H1 (cell line): ENCODE data around the gene HMSD. TPM values are rescaled to one million over a fixed set of nuclear protein-coding genes. Genes with fewer than 3 reads are reported as not detected.
A peak's percentile ranks its signal among the peaks of the same experiment; 100 is the strongest.

Source experiments
- BACH1 ChIP-seq: IDR thresholded peaks from 2 replicates; pipeline ENCODE4 v1.6.1; 2012; ENCODE audit warnings: low read length, improper control_type of control experiment
- BCL11A ChIP-seq, 2 experiments: IDR thresholded peaks; one replicate each; pipeline ENCODE4 v1.6.1; 2011; ENCODE audit warnings: low read depth in 2 of 2, low read length in 2 of 2, mild to moderate bottlenecking in 2 of 2
- CEBPB ChIP-seq: IDR thresholded peaks from 2 replicates; pipeline ENCODE4 v1.6.1; 2012; ENCODE audit warnings: low read depth, low read length
- CHD2 ChIP-seq: IDR thresholded peaks from 2 replicates; pipeline ENCODE4 v1.6.1; 2012; ENCODE audit warnings: low read length, improper control_type of control experiment
- CTCF ChIP-seq, 3 experiments: IDR thresholded peaks; 1 replicate in 2 of 3; 2 replicates in 1 of 3; pipeline versions ENCODE4 v1.5.1 to v1.6.1; 2011; ENCODE audit warnings: low read length in 3 of 3, mild to moderate bottlenecking in 3 of 3, inconsistent platforms in 2 of 3, low read depth in 1 of 3, moderate library complexity in 1 of 3; ENCODE audit not compliant: insufficient read depth in 1 of 3; ENCODE audit errors: control extremely low read depth in 1 of 3
- EZH2 ChIP-seq: fragments of 200-600 bp; sonication (generic); IDR thresholded peaks from 2 replicates; pipeline ENCODE4 v1.7.1; 2012; ENCODE audit warnings: low read depth, mild to moderate bottlenecking, moderate library complexity, low read length, inconsistent platforms; ENCODE audit not compliant: severe bottlenecking
- FOSL1 ChIP-seq: IDR thresholded peaks from 2 replicates; pipeline ENCODE4 v1.6.1; 2011; ENCODE audit warnings: mild to moderate bottlenecking, low read depth, low read length, moderate library complexity; ENCODE audit not compliant: insufficient read depth
- HDAC2 ChIP-seq, 2 experiments: fragments of 300-600 bp in 1 of 2; sonication (generic) in 1 of 2; IDR thresholded peaks; 2 replicates each; pipeline ENCODE4 v1.6.1; 2011 to 2012; ENCODE audit warnings: low read depth in 2 of 2, low read length in 2 of 2, mild to moderate bottlenecking in 2 of 2, moderate library complexity in 2 of 2, borderline replicate concordance in 1 of 2, inconsistent platforms in 1 of 2
- HDAC6 ChIP-seq: IDR thresholded peaks from one replicate; pipeline ENCODE4 v1.7.1; 2012; ENCODE audit warnings: low read depth, mild to moderate bottlenecking, inconsistent platforms, low read length, moderate library complexity
- JUN ChIP-seq: IDR thresholded peaks from 2 replicates; pipeline ENCODE4 v1.6.1; 2011; ENCODE audit warnings: low read depth, mild to moderate bottlenecking, improper control_type of control experiment, low read length
- MAFK ChIP-seq: IDR thresholded peaks from 2 replicates; pipeline ENCODE4 v1.6.1; 2012; ENCODE audit warnings: low read depth, mild to moderate bottlenecking, improper control_type of control experiment, low read length
- NANOG ChIP-seq: IDR thresholded peaks from 2 replicates; pipeline ENCODE4 v1.6.1; 2011; ENCODE audit warnings: low read length, low read depth, mild to moderate bottlenecking, inconsistent platforms; ENCODE audit not compliant: insufficient read depth, poor library complexity, severe bottlenecking
- PHF8 ChIP-seq: fragments of 200-600 bp; sonication (generic); conservative IDR thresholded peaks from 2 replicates; pipeline ENCODE4 v1.7.1; 2012; ENCODE audit warnings: low read depth, mild to moderate bottlenecking, inconsistent platforms, low read length, moderate library complexity
- POLR2A ChIP-seq, 2 experiments: IDR thresholded peaks; 1 replicate in 1 of 2; 2 replicates in 1 of 2; pipeline ENCODE4 v1.6.1; 2011; ENCODE audit warnings: low read depth in 2 of 2, low read length in 2 of 2, mild to moderate bottlenecking in 2 of 2; ENCODE audit errors: control extremely low read depth in 1 of 2
- RNF2 ChIP-seq: fragments of 200-900, 300-1000 bp; sonication (generic); IDR thresholded peaks from 2 replicates; pipeline ENCODE4 v1.7.1; 2016; ENCODE audit warnings: borderline replicate concordance, low read depth, mild to moderate bottlenecking, antibody characterized with exemption, low read length; ENCODE audit not compliant: poor library complexity, severe bottlenecking; ENCODE audit errors: missing control alignments
- RXRA ChIP-seq: IDR thresholded peaks from 2 replicates; pipeline ENCODE4 v1.6.1; 2011; ENCODE audit warnings: low read depth, mild to moderate bottlenecking, low read length, moderate library complexity; ENCODE audit not compliant: insufficient read depth
- SP1 ChIP-seq: IDR thresholded peaks from 2 replicates; pipeline ENCODE4 v1.6.1; 2011; ENCODE audit warnings: low read depth, low read length
- SUZ12 ChIP-seq: fragments of 200-600 bp; sonication (generic); IDR thresholded peaks from 2 replicates; pipeline ENCODE4 v1.6.1; 2012; ENCODE audit warnings: mild to moderate bottlenecking, inconsistent platforms, low read length, moderate library complexity, mixed read lengths
- TAF1 ChIP-seq: IDR thresholded peaks from 2 replicates; pipeline ENCODE4 v1.6.1; 2011; ENCODE audit warnings: mild to moderate bottlenecking, low read depth, low read length
- polyA plus RNA-seq, 7 experiments: library from polyadenylated mRNA; depleted of rRNA in 3 of 7; stranded (reverse) in 5 of 7; unstranded in 2 of 7; fragments of >200 nt in 5 of 7; fragments of 200-250 nt in 2 of 7; gene quantifications; 1 replicate in 5 of 7; 2 replicates in 1 of 7; 4 replicates in 1 of 7; pipeline versions ENCODE4 v1.2.1 to v1.2.3, GENCODE V29; 2011 to 2013; ENCODE audit warnings: missing spikeins in 2 of 7, mixed read lengths in 2 of 7
- total RNA-seq: library from RNA; stranded (reverse); fragmentation: NEBNext Ultra II Directional; extraction: Animal tissue kit (Norgen Biotek cat#: 25700); gene quantifications from 2 replicates; pipeline ENCODE4 v1.2.1, GENCODE V29; 2021
- TF ChIP-seq, protein P1 (sequence below): IDR thresholded peaks from 2 replicates; pipeline ENCODE4 v1.6.1; 2012; ENCODE audit warnings: low read length, inconsistent platforms

Gene HMSD
- total and polyA plus RNA-seq, 2 of the 8 experiments (the other 6 are each of a cell fraction or from before 2014, with no cell fraction given): 1.3 to 3.0 TPM

GRCh38 chr18:63949068-63949737, at the start of gene HMSD (continued):
- TF ChIP-seq, protein P1, sequence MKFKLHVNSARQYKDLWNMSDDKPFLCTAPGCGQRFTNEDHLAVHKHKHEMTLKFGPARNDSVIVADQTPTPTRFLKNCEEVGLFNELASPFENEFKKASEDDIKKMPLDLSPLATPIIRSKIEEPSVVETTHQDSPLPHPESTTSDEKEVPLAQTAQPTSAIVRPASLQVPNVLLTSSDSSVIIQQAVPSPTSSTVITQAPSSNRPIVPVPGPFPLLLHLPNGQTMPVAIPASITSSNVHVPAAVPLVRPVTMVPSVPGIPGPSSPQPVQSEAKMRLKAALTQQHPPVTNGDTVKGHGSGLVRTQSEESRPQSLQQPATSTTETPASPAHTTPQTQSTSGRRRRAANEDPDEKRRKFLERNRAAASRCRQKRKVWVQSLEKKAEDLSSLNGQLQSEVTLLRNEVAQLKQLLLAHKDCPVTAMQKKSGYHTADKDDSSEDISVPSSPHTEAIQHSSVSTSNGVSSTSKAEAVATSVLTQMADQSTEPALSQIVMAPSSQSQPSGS: no peak
- TF ChIP-seq SP1 (no peak), CHD2 (no peak), PHF8 (no peak), BACH1 (no peak), MAFK (no peak), RXRA (no peak), CTCF (IDR thresholded peaks at IDR 0.05; ENCODE audit: control extremely low read depth in 1 of 3, insufficient read depth in 1 of 3, low read depth in 1 of 3, low read length in 3 of 3) (peak in 2 of 3 experiments; percentile 29 to 36; a peak in 3 of 4 replicates), HDAC6 (no peak), FOSL1 (no peak), BCL11A (IDR thresholded peaks at IDR 0.05; ENCODE audit: low read depth in 2 of 2, low read length in 2 of 2) (no peak), EZH2 (no peak), HDAC2 (IDR thresholded peaks at IDR 0.05; ENCODE audit: borderline replicate concordance in 1 of 2, low read depth in 2 of 2, low read length in 2 of 2) (no peak), CEBPB (no peak), NANOG (no peak), POLR2A (IDR thresholded peaks at IDR 0.05; ENCODE audit: control extremely low read depth in 1 of 2, low read depth in 2 of 2, low read length in 2 of 2) (peak in 1 of 2 experiments; percentile 50; a peak in 1 of 3 replicates), RNF2 (no peak), SUZ12 (no peak), TAF1 (peak; percentile 62), JUN (no peak)
